HG03064 (cell line): Measurements from ENCODE around the gene CFL1.
"Not testable (repeated sequence)": the region's sequence is repeated elsewhere in the genome, so short reads cannot be mapped to it uniquely, and the experiment has no call there.

Experiments
- ATAC-seq: cut with Tn5 transposase; IDR thresholded peaks from one replicate; pipeline ENCODE4 v1.9.1; 2021; ENCODE audit warnings: low read depth; ENCODE audit not compliant: unreplicated experiment

CFL1 gene

GRCh38 chr11:65857853-65858680, at the start of gene CFL1:
Gene CFL1 (minus strand): TSS chr11:65858180. CDS start chr11:65858099, 81 bp downstream.
- peak; percentile 34 for ATAC-seq

GRCh38 chr11:65906602-65907001, 48.6 kb upstream of the CFL1 start:
- ATAC-seq = no peak

GRCh38 chr11:65903715-65904114, 45.7 kb upstream of the CFL1 start:
- ATAC-seq = no peak

DNA sequence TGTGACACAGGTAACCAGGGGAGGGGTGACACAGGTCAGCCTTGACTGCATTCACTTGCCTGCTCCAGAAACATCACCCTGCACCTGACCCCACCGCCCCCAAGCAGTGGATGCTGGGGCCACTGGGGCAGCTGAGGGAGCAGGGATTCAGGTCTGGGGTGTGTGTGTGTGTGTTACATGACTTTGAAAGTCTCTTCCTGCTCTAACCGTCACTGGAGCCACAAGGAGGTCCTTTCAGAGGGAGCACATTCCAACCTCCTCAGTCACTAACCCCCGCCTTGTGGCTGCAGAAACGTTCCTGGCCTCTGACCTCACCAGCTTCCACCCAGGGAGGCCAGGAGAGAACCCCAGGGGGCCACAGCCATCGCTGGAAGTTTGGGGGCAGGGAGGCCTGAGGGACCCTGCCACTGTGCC, 45.1 kb upstream of the CFL1 start:
- no peak for ATAC-seq

GRCh38 chr11:65900899-65901180, 42.9 kb upstream of the CFL1 start:
- ATAC-seq = no peak

DNA sequence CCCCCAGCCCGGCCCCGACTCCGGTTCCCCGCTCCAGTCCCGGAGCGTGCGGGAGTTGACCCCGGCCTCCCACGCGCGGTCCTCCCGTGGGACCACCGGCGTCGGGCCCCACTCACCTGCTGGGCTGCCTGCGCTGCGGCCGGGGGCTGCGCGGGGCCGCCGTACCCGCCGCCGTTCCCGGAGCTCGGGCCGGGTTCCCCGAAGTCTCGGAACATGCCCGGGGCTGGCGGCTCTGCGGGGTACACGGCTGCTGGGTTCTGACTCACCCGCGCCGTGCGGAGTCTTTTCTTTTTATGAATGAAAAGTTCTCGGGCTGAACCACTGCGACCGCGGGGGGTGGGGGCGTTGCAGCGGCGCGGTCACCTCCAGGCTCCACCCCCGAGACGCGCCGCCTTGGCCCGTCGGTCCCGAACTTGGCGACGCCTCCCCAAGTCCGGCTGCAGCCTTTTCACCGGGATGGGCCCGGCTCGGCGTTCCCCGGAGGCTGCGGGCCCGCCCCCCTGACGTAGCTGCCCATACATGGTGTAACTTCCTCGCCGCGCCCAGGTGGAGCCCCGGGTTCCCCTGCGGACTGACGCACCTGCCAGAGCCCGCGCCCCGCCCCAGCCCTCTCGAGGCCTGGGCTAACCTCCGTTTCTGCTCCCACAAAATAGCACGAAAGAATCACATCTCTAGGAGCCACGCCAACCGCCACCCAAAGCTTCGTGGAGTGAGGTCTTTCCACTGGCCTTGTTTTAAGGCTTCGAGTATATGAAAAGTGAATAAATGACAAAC, 42.3 kb upstream of the CFL1 start, which contains the start of gene FOSL1:
FOSL1 (minus strand) TSS at position 264 of the 774 bp plus-strand sequence; CDS start at position 215, 49 bp downstream.
- ATAC-seq = no peak

- no peak for ATAC-seq
These were observed 41.6 kb upstream of the CFL1 start for GRCh38 chr11:65899356-65900124.

- ATAC-seq = no peak
These were observed 40.8 kb upstream of the CFL1 start for GRCh38 chr11:65898656-65899355.

GRCh38 chr11:65897020-65897471, 39.1 kb upstream of the CFL1 start:
- no peak for ATAC-seq

- no peak for ATAC-seq
These were observed 38.3 kb upstream of the CFL1 start for GRCh38 chr11:65896034-65896999.

GRCh38 chr11:65895482-65895981, 37.6 kb upstream of the CFL1 start:
- no peak for ATAC-seq

- ATAC-seq = no peak
These were observed 36.1 kb upstream of the CFL1 start for GRCh38 chr11:65894034-65894591.

DNA sequence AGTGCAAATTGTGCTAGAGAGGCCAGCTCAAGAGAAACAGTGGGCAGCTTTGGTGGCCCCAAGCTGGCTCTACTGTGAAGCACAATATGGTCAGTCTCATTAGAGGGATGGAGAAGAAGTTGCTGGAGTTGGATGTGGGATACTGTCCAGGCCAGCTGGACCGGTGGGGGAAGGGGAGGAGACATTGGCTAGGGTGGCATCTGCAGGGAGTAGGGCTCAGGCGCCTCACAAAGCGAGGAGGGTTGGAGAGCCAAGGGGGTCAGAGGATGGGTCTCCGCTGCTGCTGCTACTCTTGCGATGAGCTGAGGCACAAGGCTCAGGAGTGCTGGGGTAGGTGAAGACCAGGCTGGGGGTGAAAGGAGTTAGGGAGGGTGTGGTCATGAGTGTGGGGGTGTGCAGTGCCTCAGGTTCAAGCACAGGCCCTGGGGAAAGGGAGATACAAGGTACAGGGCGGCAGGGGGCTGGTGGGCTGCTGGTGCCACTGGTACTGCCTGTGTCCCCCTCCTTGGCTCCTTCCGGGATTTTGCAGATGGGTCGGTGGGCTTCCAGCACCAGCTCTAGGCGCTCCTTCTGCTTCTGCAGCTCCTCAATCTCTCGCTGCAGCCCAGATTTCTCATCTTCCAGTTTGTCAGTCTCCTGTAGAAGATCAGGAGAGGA, 34.8 kb upstream of the CFL1 start:
- no peak for ATAC-seq

DNA sequence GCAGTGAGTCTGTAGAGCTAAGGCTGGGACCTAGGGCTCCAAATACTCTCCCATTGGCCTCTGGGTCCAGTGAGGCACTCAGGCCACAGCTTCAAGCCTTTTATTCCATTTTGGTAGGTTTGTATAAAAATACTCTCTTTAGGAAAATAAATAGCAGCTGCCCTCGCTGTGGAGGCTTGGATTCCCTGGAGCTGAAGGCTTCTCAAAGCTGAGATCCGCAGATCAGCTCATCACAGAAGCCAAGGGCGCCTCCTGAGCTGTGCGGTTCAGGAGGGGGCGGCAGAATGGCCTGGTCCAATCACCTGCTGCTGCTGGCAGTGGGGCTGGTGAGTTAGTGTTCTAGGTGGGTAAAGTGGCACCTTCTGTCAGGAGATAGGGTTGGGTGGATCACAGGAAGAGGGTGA, 34.2 kb upstream of the CFL1 start:
- not testable (repeated sequence) for ATAC-seq

- ATAC-seq = no peak
These were observed 33.5 kb upstream of the CFL1 start for GRCh38 chr11:65891219-65892136.

DNA sequence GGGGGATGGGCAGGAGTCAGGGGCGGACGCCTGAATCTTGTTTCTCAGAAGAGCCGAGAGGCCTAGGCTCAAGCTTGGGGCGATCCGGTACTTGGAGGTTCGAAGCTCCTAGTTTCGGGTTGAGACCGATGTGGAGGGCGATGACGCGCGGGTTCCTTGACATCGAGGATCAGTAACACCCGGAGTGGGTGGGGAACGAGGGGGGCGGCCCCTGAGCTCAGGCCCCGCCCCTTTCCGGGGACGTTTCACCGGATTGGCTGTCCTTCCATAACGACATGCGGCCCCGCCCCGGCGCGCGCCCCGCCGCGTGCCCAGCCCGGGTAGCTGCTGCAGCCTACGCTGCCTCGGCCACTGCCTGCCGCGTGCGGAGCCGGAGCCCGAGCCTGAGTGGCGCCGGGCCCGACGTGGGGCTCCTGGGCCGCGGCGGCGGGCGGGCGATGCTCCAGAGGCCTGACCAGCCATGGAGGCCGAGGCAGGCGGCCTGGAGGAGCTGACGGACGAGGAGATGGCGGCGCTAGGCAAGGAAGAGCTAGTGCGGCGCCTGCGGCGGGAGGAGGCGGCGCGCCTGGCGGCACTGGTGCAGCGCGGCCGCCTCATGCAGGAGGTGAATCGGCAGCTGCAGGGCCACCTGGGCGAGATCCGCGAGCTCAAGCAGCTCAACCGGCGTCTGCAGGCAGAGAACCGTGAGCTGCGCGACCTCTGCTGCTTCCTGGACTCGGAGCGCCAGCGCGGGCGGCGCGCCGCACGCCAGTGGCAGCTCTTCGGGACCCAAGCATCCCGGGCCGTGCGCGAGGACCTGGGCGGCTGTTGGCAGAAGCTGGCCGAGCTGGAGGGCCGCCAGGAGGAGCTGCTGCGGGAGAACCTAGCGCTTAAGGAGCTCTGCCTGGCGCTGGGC, 32.6 kb upstream of the CFL1 start, which contains the start of gene CCDC85B:
CCDC85B (plus strand) TSS at position 350 of the 895 bp plus-strand sequence; CDS start at position 461, 111 bp downstream.
- peak; percentile 50 for ATAC-seq
